Measurements from ENCODE around the gene CX3CL1.

The CX3CL1 gene

GRCh38 chr16:57354311-57354710 is 18.0 kb upstream of the CX3CL1 start:
- TF ChIP-seq, protein P1, sequence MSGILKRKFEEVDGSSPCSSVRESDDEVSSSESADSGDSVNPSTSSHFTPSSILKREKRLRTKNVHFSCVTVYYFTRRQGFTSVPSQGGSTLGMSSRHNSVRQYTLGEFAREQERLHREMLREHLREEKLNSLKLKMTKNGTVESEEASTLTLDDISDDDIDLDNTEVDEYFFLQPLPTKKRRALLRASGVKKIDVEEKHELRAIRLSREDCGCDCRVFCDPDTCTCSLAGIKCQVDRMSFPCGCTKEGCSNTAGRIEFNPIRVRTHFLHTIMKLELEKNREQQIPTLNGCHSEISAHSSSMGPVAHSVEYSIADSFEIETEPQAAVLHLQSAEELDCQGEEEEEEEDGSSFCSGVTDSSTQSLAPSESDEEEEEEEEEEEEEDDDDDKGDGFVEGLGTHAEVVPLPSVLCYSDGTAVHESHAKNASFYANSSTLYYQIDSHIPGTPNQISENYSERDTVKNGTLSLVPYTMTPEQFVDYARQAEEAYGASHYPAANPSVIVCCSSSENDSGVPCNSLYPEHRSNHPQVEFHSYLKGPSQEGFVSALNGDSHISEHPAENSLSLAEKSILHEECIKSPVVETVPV (CRISPR knock-in tag; IDR thresholded peaks at IDR 0.05): no peak
- TF ChIP-seq, protein P2, sequence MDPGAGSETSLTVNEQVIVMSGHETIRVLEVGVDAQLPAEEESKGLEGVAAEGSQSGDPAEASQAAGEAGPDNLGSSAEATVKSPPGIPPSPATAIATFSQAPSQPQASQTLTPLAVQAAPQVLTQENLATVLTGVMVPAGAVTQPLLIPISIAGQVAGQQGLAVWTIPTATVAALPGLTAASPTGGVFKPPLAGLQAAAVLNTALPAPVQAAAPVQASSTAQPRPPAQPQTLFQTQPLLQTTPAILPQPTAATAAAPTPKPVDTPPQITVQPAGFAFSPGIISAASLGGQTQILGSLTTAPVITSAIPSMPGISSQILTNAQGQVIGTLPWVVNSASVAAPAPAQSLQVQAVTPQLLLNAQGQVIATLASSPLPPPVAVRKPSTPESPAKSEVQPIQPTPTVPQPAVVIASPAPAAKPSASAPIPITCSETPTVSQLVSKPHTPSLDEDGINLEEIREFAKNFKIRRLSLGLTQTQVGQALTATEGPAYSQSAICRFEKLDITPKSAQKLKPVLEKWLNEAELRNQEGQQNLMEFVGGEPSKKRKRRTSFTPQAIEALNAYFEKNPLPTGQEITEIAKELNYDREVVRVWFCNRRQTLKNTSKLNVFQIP (CRISPR knock-in tag; IDR thresholded peaks at IDR 0.05; ENCODE audit: borderline replicate concordance, low read depth): no peak
- TF ChIP-seq ZNF8 (CRISPR knock-in tag; IDR thresholded peaks at IDR 0.05): no peak
- TF ChIP-seq ZNF70 (CRISPR knock-in tag; IDR thresholded peaks at IDR 0.05): no peak
- TF ChIP-seq CSDC2 (CRISPR knock-in tag; IDR thresholded peaks at IDR 0.05): no peak
- no peak for TF ChIP-seq PPARA (CRISPR knock-in tag; IDR thresholded peaks at IDR 0.05; ENCODE audit: borderline replicate concordance)
- TF ChIP-seq ZC3H10 (CRISPR knock-in tag; IDR thresholded peaks at IDR 0.05): no peak
- TF ChIP-seq CREB5 (CRISPR knock-in tag; IDR thresholded peaks at IDR 0.05; ENCODE audit: low read depth): no peak
- no peak for TF ChIP-seq ISL1 (CRISPR knock-in tag; IDR thresholded peaks at IDR 0.05)
- no peak for ATAC-seq

- no peak for TF ChIP-seq ARNTL (CRISPR knock-in tag; IDR thresholded peaks at IDR 0.05; ENCODE audit: borderline replicate concordance, low read depth)
- no peak for TF ChIP-seq ZFP30 (CRISPR knock-in tag; IDR thresholded peaks at IDR 0.05)
- TF ChIP-seq PPARA (CRISPR knock-in tag; IDR thresholded peaks at IDR 0.05; ENCODE audit: borderline replicate concordance): no peak
- TF ChIP-seq, protein P3, sequence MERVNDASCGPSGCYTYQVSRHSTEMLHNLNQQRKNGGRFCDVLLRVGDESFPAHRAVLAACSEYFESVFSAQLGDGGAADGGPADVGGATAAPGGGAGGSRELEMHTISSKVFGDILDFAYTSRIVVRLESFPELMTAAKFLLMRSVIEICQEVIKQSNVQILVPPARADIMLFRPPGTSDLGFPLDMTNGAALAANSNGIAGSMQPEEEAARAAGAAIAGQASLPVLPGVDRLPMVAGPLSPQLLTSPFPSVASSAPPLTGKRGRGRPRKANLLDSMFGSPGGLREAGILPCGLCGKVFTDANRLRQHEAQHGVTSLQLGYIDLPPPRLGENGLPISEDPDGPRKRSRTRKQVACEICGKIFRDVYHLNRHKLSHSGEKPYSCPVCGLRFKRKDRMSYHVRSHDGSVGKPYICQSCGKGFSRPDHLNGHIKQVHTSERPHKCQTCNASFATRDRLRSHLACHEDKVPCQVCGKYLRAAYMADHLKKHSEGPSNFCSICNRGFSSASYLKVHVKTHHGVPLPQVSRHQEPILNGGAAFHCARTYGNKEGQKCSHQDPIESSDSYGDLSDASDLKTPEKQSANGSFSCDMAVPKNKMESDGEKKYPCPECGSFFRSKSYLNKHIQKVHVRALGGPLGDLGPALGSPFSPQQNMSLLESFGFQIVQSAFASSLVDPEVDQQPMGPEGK (CRISPR knock-in tag; IDR thresholded peaks at IDR 0.05; ENCODE audit: borderline replicate concordance): no peak
- no peak for TF ChIP-seq ISL1 (CRISPR knock-in tag; IDR thresholded peaks at IDR 0.05)
- no peak for TF ChIP-seq ZFP3 (CRISPR knock-in tag; IDR thresholded peaks at IDR 0.05)
- TF ChIP-seq, protein P2 (CRISPR knock-in tag; IDR thresholded peaks at IDR 0.05; ENCODE audit: borderline replicate concordance, low read depth): no peak
- TF ChIP-seq SNAI2 (CRISPR knock-in tag; IDR thresholded peaks at IDR 0.05): no peak
- no peak for TF ChIP-seq ZNF565 (CRISPR knock-in tag; conservative IDR thresholded peaks at IDR 0.05; ENCODE audit: low read depth)
- ATAC-seq: no peak
These were observed 16.3 kb upstream of the CX3CL1 start for GRCh38 chr16:57355898-57356414.

GRCh38 chr16:57356547-57356946 is 15.7 kb upstream of the CX3CL1 start:
- ATAC-seq: no peak
- TF ChIP-seq ZFP30 (CRISPR knock-in tag; IDR thresholded peaks at IDR 0.05) (no peak), ESRRG (CRISPR knock-in tag; IDR thresholded peaks at IDR 0.05) (no peak)

- no peak for ATAC-seq
- TF ChIP-seq TSHZ2 (CRISPR knock-in tag; IDR thresholded peaks at IDR 0.05) (no peak), ZFP3 (CRISPR knock-in tag; IDR thresholded peaks at IDR 0.05) (peak; percentile 75; the same call in 1 of the 2 replicates), CREB5 (CRISPR knock-in tag; IDR thresholded peaks at IDR 0.05; ENCODE audit: low read depth) (no peak), RARB (CRISPR knock-in tag; IDR thresholded peaks at IDR 0.05) (no peak), ESRRG (CRISPR knock-in tag; IDR thresholded peaks at IDR 0.05) (no peak)
- TF ChIP-seq, protein P2 (CRISPR knock-in tag; IDR thresholded peaks at IDR 0.05; ENCODE audit: borderline replicate concordance, low read depth): no peak
- TF ChIP-seq, protein P1 (CRISPR knock-in tag; IDR thresholded peaks at IDR 0.05): no peak
These were observed 14.8 kb upstream of the CX3CL1 start for GRCh38 chr16:57357330-57358085.

Measured in SK-N-SH treated with all-trans-retinoic acid at 6 μM for 48 hours (cell line).